GM12891 (cell line): ENCODE results near the gene ZNF417.

ENCODE experiments used
- POLR2A ChIP-seq: IDR thresholded peaks from 2 replicates; pipeline ENCODE4 v1.6.1; 2011; ENCODE audit warnings: low read depth, low read length, control low read depth
- TAF1 ChIP-seq: IDR thresholded peaks from 2 replicates; pipeline ENCODE4 v1.6.1; 2011; ENCODE audit warnings: low read depth, low read length, control low read depth

GRCh38 chr19:57867868-57868492, 48.4 kb downstream of the ZNF417 start:
- TF ChIP-seq POLR2A (no peak), TAF1 (no peak)
